Stimulated activated CD4-positive, alpha-beta T cell treated with anti-CD3 and anti-CD28 coated beads, Interleukin-4, amount 100 ng/mL, for 1 hour (primary cell): ENCODE data around the gene CDK3.
A peak's percentile ranks its signal among the peaks of the same experiment; 100 is the strongest.
"Not testable (repeated sequence)": the region's sequence is repeated elsewhere in the genome, so short reads cannot be mapped to it uniquely, and the experiment has no call there.

Source experiments
- DNase-seq: peaks from one replicate; pipeline ENCODE4 v3.0.0-alpha.2; 2020

Gene CDK3

GRCh38 chr17:76000755-76001521, at the start of gene CDK3:
Gene CDK3 (plus strand): TSS chr17:76000855. CDS start chr17:76001426, 571 bp downstream.
- DNase-seq, result no peak

GRCh38 chr17:75950855-75951554, 49.6 kb upstream of the CDK3 start:
- DNase-seq, result no peak

GRCh38 chr17:75959051-75959838, 41.4 kb upstream of the CDK3 start:
- no peak for DNase-seq

GRCh38 chr17:75959839-75960511, 40.7 kb upstream of the CDK3 start:
- DNase-seq, result no peak

GRCh38 chr17:75965468-75965867, 35.2 kb upstream of the CDK3 start:
- DNase-seq, result no peak

GRCh38 chr17:75969044-75969443, 31.6 kb upstream of the CDK3 start:
- not testable (repeated sequence) for DNase-seq

GRCh38 chr17:75970011-75970523, 30.6 kb upstream of the CDK3 start:
- no peak for DNase-seq

- DNase-seq, result no peak
These were observed 30.0 kb upstream of the CDK3 start for GRCh38 chr17:75970626-75971025.

GRCh38 chr17:75975187-75975586, 25.5 kb upstream of the CDK3 start:
- DNase-seq, result not testable (repeated sequence)

GRCh38 chr17:75975757-75976174, 24.9 kb upstream of the CDK3 start:
- no peak for DNase-seq

- DNase-seq, result no peak
These were observed 24.3 kb upstream of the CDK3 start for GRCh38 chr17:75976175-75976848.

- peak; percentile 97 for DNase-seq
These were observed 21.5 kb upstream of the CDK3 start, which contains the start of the genes ACOX1 and TEN1 for GRCh38 chr17:75978938-75979704. Gene ACOX1 (minus strand): TSS chr17:75979166. CDS start chr17:75979073, 93 bp downstream. Gene TEN1 (plus strand): TSS chr17:75979240. CDS start chr17:75986193, 6,953 bp downstream.

- no peak for DNase-seq
These were observed 20.9 kb upstream of the CDK3 start for GRCh38 chr17:75979705-75980187.

- no peak for DNase-seq
These were observed 20.3 kb upstream of the CDK3 start for GRCh38 chr17:75980188-75981018.

GRCh38 chr17:75981019-75981615, 19.5 kb upstream of the CDK3 start:
- DNase-seq, result no peak

GRCh38 chr17:75983501-75984181, 17.0 kb upstream of the CDK3 start:
- DNase-seq, result no peak

GRCh38 chr17:75985986-75986385, 14.7 kb upstream of the CDK3 start:
- no peak for DNase-seq

- DNase-seq, result no peak
These were observed 13.6 kb upstream of the CDK3 start for GRCh38 chr17:75987041-75987440.

- no peak for DNase-seq
These were observed 9.3 kb upstream of the CDK3 start for GRCh38 chr17:75991396-75991795.
